Fibroblast of skin of scalp (primary cell): ENCODE results near the gene TMEM91.
"Not testable (repeated sequence)": the region's sequence is repeated elsewhere in the genome, so short reads cannot be mapped to it uniquely, and the experiment has no call there.

Experiments used
- DNase-seq: peaks from one replicate; pipeline ENCODE4 v3.0.0-alpha.2; 2013

TMEM91 gene

DNA sequence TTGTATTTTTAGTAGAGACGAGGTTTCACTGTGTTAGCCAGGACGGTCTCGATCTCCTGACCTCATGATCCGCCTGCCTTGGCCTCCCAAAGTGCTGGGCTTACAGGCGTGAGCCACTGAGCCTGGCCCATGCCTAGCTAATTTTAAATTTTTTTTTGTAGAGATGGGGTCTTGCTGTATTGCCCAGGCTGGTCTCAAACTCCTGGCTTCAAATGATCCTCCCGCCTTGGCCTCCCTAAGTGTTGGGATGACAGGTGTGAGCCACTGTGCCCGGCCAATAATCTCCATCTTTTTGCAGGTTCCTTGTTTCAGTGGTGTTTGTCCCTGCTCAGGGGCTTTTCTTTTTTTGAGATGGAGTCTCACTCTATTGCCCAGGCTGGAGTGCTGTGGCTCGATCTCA is 5.2 kb downstream of the TMEM91 start:
- DNase-seq, result not testable (repeated sequence)

DNA sequence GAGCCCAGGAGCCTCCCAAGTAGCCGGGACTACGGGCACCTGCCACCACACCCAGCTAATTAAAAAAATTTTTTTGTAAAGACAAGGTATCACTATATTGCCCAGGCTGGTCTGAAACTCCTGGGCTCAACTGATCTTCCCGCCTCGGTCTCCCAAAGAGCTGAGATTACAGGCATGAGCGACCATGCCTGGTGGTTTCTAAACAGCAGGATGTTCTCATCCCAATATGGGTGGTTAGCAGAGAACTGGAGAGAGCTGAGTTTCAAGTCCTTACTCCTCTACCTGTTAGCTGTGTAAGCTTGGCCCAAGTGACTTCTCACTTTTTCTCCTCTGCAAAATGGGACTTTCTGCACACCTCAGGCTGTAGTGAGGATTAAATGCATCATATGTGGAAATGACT is 8.0 kb downstream of the TMEM91 start:
- DNase-seq, result no peak

DNA sequence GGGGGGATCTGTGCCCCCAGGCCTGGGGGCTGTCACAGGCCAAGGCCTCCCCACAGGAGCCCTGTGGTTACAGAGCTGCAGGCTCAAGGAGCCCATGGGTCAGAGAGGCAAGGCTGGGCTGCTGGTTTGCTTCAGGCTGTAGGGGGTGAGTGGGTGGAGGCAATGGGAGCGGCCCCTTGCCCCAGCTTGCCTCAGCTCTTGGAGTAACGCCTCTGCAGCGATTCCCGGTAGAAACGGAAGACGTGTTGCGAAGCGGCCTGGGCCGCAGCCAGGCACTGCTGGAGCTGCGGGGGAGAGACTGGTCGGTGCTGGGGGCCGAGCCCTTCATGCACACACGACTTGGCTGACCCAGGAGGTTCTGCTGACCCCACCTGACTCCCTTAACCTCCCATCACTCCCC is 10.1 kb downstream of the TMEM91 start:
- no peak for DNase-seq

DNA sequence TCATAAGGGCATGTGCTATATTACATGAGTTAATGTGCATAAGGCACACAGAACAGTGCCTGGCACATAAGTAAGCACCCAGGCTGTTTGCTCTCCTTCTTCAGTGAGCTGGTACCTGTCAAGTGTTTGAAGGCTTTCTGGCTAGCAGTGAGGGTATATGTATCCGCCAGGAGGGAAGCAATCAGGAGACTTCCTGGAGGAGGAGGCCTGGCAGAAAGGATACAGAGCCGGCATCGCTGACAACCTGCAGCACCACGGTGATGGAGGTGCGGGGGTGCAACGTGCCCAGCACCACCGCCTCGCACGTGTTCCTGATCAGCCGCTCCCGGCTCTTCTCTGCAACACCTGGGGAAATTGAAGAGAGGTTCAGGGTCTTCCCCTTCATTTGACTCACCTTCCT is 15.3 kb downstream of the TMEM91 start:
- DNase-seq, result no peak

DNA sequence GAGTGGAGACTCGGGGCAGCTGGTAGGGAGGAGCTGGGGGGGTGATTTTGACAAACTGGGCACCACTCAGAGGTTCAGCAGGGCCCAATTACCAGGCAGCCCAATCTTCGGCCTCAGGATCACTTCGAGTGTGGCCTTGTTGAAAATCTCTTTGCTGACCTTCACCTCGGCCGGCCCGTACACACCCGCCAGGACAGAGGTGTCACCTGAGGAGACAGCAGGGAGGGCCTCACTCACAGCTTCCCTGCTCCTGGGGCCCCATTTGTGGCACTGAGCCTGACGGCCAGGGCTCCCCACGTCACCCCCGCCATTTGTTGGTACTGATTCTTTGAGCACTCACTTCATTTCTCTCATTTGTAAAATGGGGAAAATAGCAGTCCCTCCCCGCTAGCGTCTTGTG is 16.4 kb downstream of the TMEM91 start:
- DNase-seq, result no peak

DNA sequence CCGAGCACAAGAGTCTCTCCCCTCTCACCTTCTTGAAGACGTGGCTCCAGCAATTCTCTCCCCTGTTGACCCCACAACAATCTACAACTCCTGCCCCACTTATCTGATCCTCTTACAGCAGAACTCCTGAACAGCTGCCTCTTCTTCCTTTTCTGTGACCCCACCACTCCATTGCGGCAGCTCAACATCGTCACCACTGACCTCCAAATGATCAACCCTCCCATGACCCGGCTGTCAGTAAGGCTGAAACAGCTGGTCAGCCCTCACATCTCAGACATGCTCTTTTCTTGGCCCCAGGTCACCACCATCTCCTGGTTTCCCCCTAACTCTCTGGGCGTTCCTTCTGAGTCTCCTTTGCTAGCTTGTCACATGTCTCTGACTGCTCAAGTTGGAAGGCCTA is 19.0 kb downstream of the TMEM91 start:
- DNase-seq, result no peak

DNA sequence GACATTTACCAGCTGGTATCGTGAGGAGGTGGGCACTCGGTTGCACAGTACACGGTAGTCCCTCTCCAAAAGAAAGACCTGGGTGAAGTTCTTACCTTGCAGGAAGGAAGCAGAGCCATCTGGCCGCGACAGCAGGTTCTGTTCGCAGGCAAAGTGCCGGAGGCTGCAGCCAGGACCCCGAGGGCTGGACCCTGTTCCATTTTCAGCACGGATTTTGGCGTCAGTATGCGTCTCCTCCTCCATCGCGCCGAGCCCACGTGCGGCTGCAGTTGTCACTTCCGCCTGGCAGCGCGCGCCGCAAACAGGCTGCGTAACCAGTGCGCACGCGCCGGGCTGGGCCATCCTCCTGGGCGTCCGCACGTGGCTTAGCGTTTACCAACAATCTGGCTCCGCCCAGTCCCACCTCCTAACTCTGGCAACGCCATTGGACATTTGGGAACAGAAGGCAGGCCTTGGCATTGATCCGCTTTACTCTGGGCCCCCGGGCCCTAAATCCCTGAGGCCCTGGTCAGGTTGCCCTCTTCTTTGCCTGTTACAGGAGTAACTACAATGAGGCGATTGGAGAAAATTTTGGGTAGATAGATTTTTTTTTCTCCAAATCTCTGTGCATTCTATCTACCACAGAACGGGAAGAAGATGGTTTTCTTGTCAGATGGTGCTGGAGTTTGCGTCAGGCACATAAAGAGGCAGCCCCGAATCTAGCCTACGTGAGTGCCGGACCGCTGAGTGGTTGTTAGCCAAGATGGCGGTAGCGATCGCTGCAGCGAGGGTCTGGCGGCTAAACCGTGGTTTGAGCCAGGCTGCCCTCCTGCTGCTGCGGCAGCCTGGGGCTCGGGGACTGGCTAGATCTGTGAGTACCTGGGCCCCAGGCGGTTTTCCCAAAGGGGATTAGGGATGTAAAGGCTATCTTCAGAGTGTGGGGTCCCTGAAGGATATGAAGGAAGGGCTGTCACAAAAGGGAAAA is 21.0 kb downstream of the TMEM91 start, which contains the start of the genes BCKDHA and EXOSC5:
Gene BCKDHA, plus strand, starts transcription at position 733 of the 964 bp plus-strand sequence. Its CDS starts 10 bp downstream, at position 743.
Gene EXOSC5, minus strand, starts transcription at position 274 of the 964 bp plus-strand sequence. Its CDS starts 31 bp downstream, at position 243.
- DNase-seq, result peak; percentile 100

DNA sequence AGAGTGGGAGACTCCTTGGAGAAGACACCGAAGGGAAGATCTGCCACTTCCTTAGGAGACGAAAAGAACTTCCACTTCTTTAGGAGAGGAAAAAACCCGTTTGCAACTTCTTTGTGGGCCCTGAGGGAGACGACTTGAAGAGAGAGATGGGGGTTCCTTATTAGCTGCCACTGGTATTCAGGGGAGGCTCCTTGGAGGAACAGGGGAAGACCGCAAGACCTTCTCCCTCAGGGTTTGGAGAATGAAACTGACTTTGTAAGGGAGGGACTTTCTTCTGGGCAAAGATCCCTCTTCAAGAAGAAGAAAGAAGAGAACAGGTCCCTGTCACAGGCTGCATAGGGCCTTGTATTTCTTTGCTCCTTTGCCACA is 21.7 kb downstream of the TMEM91 start:
- DNase-seq, result no peak

DNA sequence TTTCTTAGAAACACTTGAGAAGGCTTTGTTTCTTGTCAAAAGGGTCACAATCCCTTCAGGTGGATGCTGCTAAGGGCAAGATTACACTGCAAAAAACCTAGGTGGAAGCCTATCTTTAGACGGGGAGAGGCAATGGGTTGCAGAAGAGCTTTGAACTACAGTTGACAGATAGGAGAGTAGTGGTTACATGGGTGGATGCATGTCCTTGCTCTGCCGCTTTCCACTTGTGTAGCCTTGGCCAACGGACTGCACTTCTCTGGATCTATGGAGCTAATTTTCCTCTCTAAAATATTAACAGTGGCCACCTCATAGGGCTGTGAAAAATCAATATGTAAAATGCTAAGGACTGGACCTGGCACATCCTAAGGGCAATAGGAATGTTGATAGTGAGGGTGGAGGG is 22.3 kb downstream of the TMEM91 start:
- DNase-seq, result no peak

DNA sequence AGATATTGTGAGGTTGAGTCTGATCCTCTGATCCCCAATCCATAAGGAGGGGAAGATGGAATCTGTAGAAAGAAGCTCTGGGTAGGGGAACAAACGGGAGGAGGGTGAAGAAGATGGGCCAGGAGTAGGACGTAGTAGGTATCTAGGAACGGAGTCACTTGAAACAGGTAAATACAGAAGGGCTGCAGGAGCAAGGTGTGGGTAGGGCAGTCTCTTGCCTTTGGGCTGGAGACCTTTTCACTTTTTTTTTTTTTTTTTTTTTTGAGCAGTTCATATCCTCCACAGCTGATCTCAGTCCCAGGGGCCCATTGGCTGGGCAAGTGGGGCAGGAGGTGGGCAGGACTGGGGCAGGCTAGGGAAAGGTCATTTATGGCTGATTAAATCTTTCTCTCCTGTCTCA is 22.8 kb downstream of the TMEM91 start:
- DNase-seq, result no peak

DNA sequence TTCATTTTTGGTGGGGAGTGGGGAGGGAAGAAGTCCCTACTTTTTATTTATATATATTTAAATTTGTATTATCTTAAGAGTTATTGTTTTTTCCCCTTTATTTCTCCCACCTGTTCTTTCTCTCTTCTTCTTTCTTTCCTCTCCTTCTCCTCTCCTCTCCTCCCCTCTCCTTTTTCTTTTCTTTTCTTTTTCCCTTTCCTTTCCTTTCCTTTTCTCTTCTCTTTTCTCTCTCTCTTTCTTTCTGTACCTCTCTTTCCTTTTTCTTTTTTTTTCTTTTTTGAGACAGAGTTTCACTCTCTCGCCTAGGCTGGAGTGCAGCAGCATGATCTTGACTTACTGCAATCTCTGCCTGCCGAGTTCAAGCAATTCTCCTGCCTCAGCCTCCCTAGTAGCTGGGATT is 23.2 kb downstream of the TMEM91 start:
- no peak for DNase-seq

DNA sequence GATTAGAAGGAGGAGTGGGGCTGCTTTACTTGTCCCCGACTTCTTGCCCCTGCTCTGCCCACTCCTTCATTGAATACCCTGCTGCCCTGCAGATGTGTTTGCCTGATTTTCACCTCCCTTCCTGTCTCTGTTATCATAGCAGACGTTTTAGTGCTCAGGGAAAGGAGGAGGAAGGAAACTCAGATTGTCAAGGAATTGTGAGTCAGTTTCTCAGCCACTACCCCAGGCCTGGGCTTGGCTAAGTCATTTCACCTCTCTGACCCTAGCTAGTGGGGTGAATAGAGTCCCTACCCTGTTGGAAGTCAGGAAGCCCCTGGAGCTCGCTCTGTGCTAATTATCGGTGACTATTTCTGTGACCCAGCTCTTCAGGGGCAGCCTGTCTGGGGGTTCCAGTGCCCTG is 25.1 kb downstream of the TMEM91 start:
- DNase-seq, result no peak

DNA sequence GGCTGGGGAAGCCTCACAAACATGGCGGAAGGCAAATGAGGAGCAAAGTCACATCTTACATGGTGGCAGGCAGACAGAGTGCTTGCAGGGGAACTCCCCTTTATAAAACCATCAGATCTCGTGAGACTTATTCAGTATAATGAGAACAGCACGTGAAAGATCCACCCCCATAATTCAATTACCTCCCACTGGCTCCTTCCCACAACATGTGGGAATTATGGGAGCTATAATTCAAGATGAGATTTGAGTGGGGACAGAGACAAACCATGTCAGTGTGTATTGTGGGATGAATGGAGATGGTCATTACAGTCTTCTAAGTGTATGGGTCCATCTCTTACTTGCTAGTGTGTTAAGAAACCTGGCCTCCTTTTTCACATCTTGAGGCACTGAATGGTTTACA is 25.7 kb downstream of the TMEM91 start:
- no peak for DNase-seq

DNA sequence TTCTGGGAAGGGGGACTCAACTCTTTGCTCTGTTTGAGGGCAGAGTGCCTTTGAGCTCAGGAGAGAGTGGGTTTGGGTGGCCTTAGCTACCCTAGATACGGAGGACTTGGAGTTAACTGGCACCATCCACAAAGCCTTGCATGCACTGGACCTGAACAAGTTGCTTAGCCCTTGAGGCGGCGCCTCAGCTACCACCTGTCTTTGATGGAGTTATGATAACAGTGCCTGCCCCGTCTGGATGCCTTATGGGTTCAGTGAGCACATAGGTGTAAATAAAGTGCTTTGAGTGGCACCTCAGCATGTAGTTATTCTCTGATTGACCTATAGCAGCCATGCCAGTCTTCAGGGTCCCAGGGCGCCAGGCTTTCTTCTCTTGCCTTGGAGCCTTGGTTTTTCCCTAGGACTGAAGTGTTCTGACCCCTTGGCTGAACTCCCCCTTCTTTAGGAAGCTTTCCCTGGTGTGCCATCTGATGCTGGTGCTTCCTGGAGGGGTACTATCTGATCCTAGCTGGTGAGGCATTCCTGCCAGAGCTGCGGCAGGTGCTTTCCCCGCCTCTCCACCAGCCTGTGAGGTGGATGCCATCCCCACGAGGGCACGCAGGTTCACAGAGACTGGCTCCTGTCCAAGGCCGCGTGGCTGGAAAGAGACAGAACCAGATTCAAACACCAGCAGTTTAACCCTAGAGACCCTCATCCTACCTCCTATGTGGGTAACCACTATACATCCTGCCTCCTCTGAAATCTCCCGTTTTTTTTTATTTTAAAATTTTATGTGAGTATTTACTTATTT is 27.0 kb downstream of the TMEM91 start:
- no peak for DNase-seq

DNA sequence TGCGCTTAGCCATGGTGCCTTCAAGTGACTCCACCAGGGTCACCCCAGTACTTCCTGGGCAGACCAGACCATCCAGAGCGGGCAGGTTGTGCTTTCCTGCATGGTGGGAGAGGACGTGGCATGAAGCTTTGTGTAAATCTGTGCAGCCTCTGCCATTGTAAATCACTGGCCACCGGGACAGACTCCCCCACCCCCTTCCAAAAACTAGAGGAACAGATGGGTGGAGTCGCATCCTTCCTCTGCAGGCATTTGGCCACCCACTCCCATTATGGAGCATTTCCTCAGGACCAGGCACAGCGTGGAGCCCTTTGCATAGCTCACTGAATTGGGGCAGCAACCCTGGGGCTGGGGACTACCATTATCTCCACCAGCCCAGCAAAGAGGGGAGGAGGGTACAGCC is 29.4 kb downstream of the TMEM91 start:
- no peak for DNase-seq

DNA sequence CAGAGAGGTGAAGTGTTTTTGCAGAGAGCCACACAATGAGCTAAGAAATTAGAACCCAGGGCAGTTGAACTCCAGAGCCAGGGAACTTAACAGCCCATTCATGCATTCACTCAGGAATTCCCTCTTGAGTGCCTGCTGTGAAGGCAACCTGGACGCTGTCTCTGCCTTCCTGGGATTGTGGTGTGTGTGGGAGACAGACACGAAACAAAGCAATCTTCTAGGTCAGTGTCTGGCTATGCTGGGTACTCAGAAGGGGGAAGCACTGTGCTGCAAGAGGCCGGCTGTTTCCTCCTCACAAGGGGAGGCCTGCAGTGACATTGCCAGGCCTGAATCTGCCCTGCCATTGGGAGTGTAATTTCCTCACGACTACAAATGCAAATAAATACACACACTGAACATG is 30.9 kb downstream of the TMEM91 start:
- no peak for DNase-seq

DNA sequence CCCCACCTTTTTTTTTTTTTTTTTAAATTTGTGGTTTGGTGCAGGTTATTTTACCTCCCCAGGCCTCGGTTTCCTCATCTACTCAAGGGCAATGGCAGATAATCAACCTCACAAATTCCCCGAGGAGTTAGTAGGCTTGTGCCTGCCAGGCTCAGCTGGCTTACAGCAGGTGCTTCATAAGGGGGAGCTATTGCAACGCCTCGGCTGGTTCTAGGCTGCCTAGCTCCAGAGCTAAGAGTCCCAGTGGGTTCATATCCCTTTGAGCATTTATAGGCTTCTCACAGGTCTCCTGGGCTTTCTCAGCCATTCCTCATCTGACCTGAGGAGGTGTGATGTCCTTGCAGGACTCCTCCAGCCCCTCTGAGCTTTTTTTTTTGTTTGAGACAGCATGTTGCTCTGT is 31.9 kb downstream of the TMEM91 start:
- DNase-seq, result no peak

DNA sequence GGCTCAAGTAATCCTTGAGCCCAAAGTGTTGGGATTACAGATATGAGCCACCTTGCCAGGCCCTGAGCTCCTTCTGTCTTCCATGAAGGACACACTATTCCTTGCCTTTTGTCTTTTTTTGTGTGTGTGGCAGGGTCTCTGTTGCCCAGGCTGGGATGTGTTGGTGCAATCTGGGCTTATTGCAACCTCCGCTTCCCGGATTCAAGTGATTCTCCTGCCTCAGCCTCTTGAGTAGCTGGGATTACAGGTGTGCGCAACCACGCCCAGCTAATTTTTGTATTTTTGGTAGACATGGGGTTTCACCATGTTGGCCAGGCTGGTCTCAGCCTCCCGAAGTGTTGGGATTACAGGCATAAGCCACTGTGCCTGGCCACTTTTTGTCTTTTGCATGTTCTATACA is 32.5 kb downstream of the TMEM91 start:
- not testable (repeated sequence) for DNase-seq

DNA sequence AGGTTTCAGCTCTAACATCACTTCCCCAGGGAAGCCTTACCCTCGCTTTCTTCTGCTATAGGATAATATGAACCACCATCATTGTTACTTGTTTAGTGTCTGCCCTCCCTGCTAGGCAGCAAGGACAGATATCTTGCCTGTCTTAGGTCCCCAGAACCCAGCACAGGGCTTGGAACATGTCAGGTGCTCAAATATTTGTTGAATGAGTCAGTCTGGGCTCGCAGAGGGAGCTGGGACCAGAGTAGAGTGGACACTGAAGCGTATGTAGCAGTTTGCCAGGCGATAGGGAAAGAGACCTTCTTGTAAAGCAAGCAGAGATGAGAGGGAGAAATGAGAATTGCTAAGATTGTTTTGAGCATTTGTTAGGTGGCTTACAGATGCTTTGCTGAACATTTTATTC is 33.0 kb downstream of the TMEM91 start:
- no peak for DNase-seq

DNA sequence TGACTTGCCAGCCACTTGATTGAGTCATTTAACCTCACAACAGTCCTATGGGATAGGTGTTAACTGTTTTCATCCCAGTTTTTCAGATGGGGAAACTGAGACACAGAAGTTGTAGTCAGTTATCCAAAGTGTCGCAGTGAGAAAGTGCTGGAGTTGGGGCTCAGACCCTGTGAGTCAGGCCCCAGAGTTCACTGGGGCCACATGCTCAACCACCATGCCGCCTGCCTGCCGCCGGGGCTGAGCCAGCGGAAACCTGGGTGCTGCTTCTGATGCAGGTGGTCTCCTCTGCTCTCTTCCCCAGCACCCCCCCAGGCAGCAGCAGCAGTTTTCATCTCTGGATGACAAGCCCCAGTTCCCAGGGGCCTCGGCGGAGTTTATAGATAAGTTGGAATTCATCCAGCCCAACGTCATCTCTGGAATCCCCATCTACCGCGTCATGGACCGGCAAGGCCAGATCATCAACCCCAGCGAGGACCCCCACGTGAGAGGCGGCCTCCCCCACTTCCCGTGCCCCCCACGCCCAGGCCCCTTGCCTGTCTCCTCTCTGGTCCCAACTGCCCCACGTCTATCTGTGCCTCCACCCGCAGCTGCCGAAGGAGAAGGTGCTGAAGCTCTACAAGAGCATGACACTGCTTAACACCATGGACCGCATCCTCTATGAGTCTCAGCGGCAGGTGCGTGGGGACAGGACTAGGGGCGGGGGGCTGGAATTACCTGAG is 34.2 kb downstream of the TMEM91 start:
- no peak for DNase-seq

DNA sequence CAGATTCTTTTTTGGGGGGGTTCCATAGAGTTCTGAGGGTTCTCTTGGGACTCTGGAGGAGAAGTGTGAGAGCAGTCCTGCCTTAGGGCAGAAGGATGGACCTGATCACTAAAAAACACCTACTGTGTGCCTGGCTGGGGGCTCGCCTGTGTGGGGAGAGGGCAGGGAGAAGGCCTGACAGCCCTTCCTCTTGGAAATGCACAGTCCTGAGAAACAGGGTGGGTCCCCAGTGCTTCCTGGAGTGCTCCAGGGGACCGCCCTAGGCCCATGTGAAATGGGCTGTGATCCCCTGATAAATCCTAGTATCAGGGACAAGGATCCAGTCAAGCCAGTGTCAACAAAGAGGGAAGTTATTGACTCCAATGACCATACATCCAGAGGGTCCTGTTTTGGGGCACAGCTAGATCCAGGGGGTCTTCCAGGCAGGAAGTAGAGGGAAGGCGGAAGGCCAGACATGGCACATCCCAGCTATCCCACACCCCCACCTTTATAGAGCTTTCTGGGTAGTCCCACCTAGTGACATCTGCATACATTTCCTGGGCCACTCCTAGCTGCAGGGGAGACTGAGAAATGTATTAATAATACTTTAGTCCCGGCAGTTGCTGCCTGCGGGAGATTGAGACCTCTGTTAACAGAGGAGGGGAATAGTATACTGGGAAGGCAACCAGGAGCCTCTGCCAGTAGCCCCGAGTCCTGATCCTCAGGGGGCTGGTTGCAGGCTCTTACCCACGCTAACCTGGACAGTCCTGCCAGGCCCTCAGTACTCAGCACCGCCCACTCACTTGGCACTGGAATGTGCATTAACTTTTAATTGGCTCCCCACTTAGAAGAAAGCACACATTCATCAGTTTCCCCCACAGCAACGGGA is 35.0 kb downstream of the TMEM91 start:
- no peak for DNase-seq

DNA sequence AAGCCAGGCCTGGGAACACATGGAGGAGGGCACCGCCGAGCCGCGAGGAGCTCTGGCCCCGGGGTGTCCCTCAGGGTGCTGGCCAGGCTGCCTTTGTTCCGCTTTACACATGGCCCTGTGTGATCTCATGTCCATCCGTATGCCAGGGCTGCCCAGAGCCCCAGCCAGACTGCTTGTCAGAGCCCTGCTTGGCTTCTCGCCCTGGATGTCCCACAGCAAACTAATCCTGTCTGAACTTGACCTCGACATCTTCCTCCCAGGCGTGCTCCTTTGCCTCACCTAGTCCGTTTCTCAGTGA is 35.6 kb downstream of the TMEM91 start:
- DNase-seq, result no peak
